IPS-18a (cell line): ENCODE results near the gene TUBB4A.
A peak's percentile ranks its signal among the peaks of the same experiment; 100 is the strongest.

Experiments used
- H3K27ac ChIP-seq: one replicate; pipeline ENCODE4 v1.5.1; 2013; ENCODE audit warnings: low read length
- H3K27me3 ChIP-seq: one replicate; pipeline ENCODE4 v1.6.1; 2013; ENCODE audit warnings: mild to moderate bottlenecking, low read length; ENCODE audit not compliant: control insufficient read depth, insufficient read depth
- H3K36me3 ChIP-seq: one replicate; pipeline ENCODE4 v1.6.1; 2013; ENCODE audit warnings: low read depth, low read length; ENCODE audit not compliant: control insufficient read depth
- H3K4me1 ChIP-seq: one replicate; pipeline ENCODE4 v1.6.1; 2013; ENCODE audit warnings: low read depth, low read length; ENCODE audit not compliant: control insufficient read depth
- H3K4me3 ChIP-seq: one replicate; pipeline ENCODE4 v1.5.1; 2013; ENCODE audit warnings: low read length
- H3K9ac ChIP-seq: one replicate; pipeline ENCODE4 v1.6.1; 2013; ENCODE audit warnings: mild to moderate bottlenecking, low read length, moderate library complexity
- H3K9me3 ChIP-seq: one replicate; pipeline ENCODE4 v1.6.1; 2013; ENCODE audit warnings: low read depth, low read length; ENCODE audit not compliant: control insufficient read depth

The TUBB4A gene

DNA sequence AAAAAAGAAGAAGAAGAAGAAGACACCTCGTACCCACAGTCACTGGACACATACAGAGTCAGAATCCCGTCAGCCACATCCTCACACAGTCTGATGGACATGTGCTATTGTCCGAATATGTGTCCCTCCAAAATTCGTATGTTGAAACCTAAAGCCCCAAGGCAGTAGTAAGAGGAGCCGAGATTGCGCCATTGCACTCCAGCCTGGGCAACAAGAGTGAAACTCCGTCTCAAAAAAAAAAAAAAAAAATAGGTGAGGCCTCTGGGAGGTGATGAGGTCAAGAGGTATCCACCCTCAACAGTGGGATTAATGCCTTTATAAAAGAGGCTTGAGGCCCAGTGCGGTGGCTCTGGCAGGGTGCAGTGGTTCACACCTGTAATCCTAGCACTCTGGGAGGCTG lies 17.9 kb downstream of the TUBB4A start:
- Histone ChIP-seq H3K4me1 (no peaks in the 10 kb centered on the region), H3K9ac (no peak overlapping the region), H3K36me3 (no peaks in the 10 kb centered on the region), H3K9me3 (no peaks in the 10 kb centered on the region), H3K27ac (no peak overlapping the region), H3K27me3 (no peaks in the 10 kb centered on the region), H3K4me3 (no peak overlapping the region)

DNA sequence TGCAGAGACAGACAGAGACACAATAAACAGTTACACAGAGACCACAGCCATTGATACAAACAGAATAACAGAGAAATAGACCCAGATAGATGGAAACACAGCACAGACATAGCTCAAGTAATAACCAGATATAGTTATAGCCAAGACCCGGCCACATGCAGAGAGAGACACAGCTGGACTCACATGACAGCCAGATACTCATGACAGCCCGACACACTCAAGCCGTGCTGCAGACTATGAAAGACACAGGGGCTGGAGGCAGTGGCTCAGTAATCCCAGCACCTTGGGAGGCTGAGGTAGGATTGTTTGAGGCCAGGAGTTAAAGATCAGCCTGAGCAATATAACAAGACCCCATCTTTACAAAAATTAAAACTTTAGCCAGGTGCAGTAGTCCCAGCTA lies 18.9 kb downstream of the TUBB4A start:
- H3K9ac ChIP-seq = no peak overlapping the region
- no peaks in the 10 kb centered on the region for H3K36me3 ChIP-seq
- H3K27ac ChIP-seq = no peak overlapping the region
- H3K4me3 ChIP-seq = no peak overlapping the region
- no peaks in the 10 kb centered on the region for H3K4me1 ChIP-seq
- no peaks in the 10 kb centered on the region for H3K27me3 ChIP-seq
- no peaks in the 10 kb centered on the region for H3K9me3 ChIP-seq

DNA sequence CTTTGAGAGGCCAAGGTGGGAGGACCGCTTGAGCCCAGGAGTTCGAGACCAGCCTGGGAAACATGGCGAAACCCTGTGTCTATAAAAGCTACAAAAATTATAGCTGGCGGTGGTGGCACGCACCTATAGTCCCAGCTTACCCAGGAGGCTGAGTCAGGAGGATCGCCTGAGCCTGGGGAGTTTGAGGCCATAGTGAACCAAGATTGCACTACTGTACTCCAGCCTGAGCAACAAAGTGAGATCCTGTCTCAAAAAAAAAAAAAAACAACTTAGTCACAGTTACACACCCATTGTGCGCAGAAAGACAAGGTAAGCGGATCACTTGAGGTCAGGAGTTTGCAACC lies 19.8 kb downstream of the TUBB4A start:
- H3K27me3 ChIP-seq = no peaks in the 10 kb centered on the region
- H3K4me1 ChIP-seq = no peaks in the 10 kb centered on the region
- no peak overlapping the region for H3K27ac ChIP-seq
- H3K4me3 ChIP-seq = no peak overlapping the region
- no peaks in the 10 kb centered on the region for H3K9me3 ChIP-seq
- H3K9ac ChIP-seq = no peak overlapping the region
- no peaks in the 10 kb centered on the region for H3K36me3 ChIP-seq

DNA sequence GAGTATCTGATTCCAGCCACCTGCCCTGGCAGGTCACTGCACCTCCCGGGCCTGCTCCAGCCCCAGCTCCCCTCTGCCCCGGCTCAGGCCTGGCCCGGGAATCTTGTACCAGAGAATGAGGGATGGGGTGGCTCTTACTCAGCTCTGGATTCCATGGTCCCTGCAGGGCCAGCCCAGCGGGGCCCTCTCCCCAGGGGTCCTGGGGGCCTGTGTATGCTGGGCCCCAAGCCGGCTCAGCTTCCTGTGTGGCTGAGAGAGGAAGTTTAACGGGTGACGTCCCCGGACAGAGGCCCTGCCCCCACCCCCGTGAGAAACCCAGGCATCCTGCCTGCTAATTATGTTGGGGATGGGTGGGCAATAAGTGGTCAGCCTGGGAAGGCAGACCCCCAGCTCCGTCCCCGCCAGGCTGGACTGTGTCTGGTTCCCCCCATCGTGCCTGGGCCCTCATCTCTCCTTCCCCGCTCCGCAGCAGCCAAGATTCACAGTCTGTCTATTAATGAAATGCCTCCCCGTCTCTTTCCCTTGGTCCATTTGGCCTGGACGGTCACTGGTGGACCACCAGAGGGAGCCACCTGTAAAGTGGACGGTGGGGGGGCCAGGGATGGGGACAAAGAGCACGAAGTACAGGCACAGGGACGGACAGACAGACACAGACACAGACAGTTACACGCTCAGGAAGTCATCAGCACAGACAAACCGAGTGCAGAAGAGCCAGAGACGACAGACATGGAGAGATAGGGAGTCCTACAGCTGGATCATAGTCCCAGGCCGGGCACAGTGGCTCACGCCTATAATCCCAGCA lies 20.4 kb downstream of the TUBB4A start, which contains the start of gene DENND1C:
TSS of gene DENND1C (minus strand) at position 247 of the 802 bp plus-strand sequence. CDS start at position 155, 92 bp downstream.
- Histone ChIP-seq H3K27ac (no peak within 1 kb of the TSS), H3K36me3 (no peaks in the 10 kb centered on the region), H3K27me3 (no peaks in the 10 kb centered on the region), H3K9me3 (no peaks in the 10 kb centered on the region), H3K4me3 (no peak within 1 kb of the TSS), H3K9ac (no peak within 1 kb of the TSS), H3K4me1 (no peaks in the 10 kb centered on the region)

DNA sequence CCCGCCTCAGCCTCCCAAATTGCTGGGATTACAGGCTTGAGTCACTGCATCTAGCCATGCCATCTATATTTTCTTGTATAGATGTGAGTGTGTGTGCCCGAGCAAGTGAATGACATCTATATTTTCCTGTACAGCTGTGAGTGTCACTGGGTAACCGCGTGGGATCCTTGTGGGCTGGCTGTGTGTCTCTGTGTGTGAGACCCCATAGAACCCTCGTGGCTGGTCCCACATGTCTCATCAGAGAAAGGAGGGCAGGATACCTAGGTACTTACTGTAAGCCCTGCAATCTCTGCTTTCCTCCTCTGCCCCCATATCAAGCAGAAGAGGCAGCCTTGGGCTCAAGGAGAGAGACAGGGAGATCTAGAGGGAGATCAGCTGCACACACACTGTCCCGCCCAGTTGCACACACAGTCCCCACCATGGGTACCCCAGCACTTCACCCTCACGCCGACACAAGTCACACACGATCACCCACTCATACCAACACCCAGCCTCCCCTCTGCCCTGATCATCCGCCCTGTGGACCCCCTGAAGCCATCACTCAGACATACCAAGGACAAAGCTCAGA lies 21.2 kb downstream of the TUBB4A start:
- H3K9me3 ChIP-seq = no peaks in the 10 kb centered on the region
- no peak overlapping the region for H3K9ac ChIP-seq
- H3K4me3 ChIP-seq = no peak overlapping the region
- H3K27me3 ChIP-seq = peaks cover under 1% of the 10 kb centered on the region
- no peak overlapping the region for H3K27ac ChIP-seq
- no peaks in the 10 kb centered on the region for H3K4me1 ChIP-seq
- H3K36me3 ChIP-seq = no peaks in the 10 kb centered on the region

DNA sequence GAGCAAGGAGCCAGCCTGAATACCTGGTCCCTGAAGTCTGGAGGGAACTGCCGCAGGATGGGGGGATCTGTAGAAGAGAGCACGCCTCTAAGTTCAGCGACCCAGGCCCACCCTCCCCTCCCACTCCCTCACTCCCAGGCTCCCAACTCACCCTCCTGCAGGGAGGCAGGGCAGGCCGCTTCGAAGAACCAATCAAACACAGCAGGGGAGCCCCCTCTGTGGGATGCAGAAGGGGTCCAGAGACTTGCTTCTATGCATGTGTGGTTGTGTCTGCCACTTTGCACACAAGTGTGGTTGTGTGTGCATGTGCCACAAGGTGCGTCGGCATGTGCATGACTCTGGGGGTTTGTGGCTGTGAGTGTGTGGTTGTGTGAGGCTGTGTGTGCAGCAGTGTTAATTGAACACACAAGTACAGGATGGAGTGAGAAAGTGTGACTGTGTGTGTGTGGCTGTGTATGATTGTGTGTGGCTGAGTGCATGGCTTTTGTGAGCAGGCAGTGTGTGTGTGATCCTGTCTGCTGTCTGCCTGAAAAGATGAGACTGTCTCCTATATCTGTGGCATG lies 22.2 kb downstream of the TUBB4A start:
- Histone ChIP-seq H3K27ac (no peak overlapping the region), H3K27me3 (peaks cover 10% of the 10 kb centered on the region), H3K9ac (no peak overlapping the region), H3K4me3 (no peak overlapping the region), H3K4me1 (no peaks in the 10 kb centered on the region), H3K36me3 (no peaks in the 10 kb centered on the region), H3K9me3 (no peaks in the 10 kb centered on the region)

DNA sequence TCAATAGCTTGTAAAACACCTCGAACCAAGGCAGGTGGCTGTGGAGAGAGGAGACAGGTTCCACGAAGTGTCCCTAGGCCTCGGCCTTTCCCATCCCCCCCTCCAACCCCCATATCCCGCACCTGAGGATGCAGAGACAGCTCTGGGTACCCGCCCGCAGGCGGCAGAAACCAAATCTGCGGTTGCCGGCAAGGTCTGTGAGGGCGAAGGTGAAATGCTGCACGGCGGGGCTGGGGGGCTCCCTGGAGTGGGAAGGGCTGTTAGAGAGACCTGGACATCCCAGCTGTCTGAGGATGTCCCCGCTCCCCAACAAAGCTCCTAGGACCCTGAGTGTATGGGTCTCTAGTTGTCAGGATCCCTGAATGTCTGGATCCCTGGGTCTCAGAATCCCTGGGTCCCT lies 23.3 kb downstream of the TUBB4A start:
- H3K9me3 ChIP-seq = no peaks in the 10 kb centered on the region
- no peak overlapping the region for H3K27ac ChIP-seq
- H3K9ac ChIP-seq = no peak overlapping the region
- H3K36me3 ChIP-seq = no peaks in the 10 kb centered on the region
- no peaks in the 10 kb centered on the region for H3K4me1 ChIP-seq
- no peak overlapping the region for H3K4me3 ChIP-seq
- peaks cover 21% of the 10 kb centered on the region for H3K27me3 ChIP-seq

DNA sequence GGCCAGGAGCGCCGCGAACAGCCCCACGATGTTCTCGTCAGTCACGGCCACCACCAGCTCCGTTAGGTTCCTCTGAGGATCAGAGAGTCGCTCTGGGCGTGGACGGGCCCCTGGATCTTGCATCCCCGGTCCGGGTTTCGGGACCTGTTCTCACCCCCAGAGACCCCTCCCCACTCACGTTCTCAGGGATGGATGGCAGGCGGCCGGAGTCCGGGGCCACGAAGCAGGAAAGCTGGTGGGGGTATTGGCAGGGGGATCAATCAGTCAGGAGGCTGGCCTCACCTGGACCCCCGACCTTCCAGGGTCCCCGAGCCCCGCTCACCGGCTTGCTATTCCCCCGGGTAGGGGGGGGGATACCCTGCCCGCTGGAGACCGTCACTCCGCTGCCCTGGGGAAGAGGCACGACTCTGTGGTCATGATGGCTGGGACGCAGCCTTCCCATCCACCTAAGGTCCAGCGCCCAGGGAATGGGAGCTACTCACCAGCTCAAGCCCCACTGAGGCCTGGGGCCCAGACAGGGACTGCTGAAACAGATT lies 25.1 kb downstream of the TUBB4A start:
- H3K4me3 ChIP-seq = peak overlapping the region; percentile 71
- no peak overlapping the region for H3K27ac ChIP-seq
- H3K27me3 ChIP-seq = peaks cover 21% of the 10 kb centered on the region
- H3K9me3 ChIP-seq = no peaks in the 10 kb centered on the region
- H3K9ac ChIP-seq = no peak overlapping the region
- no peaks in the 10 kb centered on the region for H3K36me3 ChIP-seq
- H3K4me1 ChIP-seq = no peaks in the 10 kb centered on the region

DNA sequence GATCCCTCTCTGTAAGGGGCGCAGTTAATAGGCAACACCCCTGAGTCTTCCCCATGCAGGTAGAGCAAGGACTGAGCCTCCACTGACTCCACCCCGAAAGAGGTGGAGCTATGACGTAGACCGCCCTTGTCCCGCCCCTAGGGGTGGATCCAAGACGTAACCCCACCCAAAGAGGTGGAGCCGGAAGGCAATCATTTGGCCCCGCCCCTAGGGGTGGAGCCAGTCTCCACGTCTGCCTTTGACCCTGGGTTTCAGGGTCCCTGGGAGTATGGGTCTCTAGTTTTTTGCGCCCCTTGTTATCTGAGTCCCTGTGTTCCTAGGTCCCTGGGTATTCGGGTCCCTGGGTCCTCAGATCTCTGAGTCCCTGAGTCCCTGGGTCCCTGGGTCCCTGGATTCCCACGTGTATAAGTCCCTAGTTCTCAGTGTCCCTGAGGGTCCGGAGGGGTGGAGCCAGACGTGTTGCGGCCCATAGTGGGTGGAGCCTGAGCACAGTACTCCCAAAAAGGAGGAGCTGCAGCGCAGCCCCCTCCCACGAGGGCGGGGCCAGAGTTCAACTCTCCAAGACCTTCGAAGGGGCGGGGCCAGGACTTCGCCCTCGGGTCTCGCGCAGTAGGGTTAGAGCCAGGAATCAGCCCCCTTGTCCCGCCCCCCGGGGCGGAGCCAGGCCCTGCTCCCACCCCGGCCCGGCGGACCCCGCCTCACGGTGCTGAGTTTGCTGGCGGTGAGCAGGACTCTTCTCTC lies 25.8 kb downstream of the TUBB4A start:
- H3K27me3 ChIP-seq = peaks cover 21% of the 10 kb centered on the region
- H3K9me3 ChIP-seq = no peaks in the 10 kb centered on the region
- H3K27ac ChIP-seq = no peak overlapping the region
- H3K4me3 ChIP-seq = peak overlapping the region; percentile 71
- no peak overlapping the region for H3K9ac ChIP-seq
- H3K4me1 ChIP-seq = peaks cover under 1% of the 10 kb centered on the region
- no peaks in the 10 kb centered on the region for H3K36me3 ChIP-seq

DNA sequence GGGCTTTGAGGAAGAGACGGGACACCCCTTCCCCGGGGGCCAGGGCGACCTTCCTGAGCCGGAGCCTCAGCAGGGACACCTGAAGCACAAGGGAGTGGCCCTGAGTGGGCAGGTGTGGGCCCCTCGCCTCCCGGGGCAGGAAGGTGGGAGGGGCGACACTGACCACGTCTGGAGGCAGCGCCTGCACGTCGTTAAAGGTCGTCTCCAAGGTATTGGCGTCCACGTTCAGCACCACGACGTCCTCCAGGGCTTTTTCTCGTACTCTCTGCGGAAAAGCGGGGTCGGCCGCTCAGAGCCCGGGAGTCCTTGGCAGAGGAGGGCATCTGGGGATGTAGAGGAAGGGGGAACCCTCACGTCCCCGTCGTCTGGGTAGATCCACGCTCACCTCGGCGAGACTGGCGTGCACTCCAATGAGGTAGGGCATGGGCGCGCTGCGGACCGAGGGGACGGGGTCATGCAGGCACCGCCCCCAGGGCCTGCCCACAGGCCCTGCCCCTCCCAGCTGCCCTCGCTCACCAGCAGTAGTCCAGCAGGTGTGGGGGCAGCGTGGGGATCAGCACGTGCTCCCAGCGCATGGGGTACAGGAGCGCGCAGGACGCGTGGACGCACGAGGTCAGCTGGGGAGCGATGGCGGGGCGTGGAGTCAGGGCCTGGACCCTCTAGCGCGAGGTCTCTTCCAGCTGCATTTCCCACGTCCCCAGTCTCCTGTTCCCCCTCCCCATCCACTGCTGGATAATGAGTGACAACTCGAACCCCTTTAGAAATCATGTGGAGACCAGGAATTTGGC lies 26.6 kb downstream of the TUBB4A start:
- H3K4me3 ChIP-seq = peak overlapping the region; percentile 71
- H3K9me3 ChIP-seq = no peaks in the 10 kb centered on the region
- H3K27ac ChIP-seq = no peak overlapping the region

DNA sequence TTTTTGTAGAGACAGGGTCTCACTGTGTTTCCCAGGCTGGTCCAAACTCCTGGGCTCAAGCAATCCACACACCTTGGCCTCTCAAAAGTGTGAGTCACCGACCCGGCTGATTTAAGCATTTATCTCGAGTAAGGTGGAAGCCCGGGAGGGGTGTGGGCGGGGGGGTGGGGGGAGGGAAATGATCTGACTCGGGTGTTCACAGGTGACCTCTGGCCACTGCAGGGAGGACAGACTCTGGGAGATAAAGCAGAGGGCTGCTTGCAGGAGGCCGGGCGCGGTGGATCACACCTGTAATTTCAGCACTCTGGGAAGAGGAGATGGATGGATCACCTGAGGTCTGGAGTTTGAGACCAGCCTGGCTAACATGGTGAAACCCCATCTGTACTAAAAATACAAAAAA lies 28.5 kb downstream of the TUBB4A start:
- H3K4me3 ChIP-seq = no peak overlapping the region
- H3K4me1 ChIP-seq = peaks cover 3% of the 10 kb centered on the region
- no peak overlapping the region for H3K9ac ChIP-seq
- peaks cover 21% of the 10 kb centered on the region for H3K27me3 ChIP-seq
- H3K27ac ChIP-seq = no peak overlapping the region
- no peaks in the 10 kb centered on the region for H3K36me3 ChIP-seq
- H3K9me3 ChIP-seq = no peaks in the 10 kb centered on the region

More for the DNA sequence above, 26.6 kb downstream of the TUBB4A start:
- H3K9ac ChIP-seq = no peak overlapping the region
- peaks cover 21% of the 10 kb centered on the region for H3K27me3 ChIP-seq
- H3K36me3 ChIP-seq = no peaks in the 10 kb centered on the region
- H3K4me1 ChIP-seq = peaks cover 3% of the 10 kb centered on the region
